AG09309 (cell line): ENCODE data around the gene G6PC1.
A peak's percentile ranks its signal among the peaks of the same experiment; 100 is the strongest.

Source experiments
- DNase-seq: peaks from one replicate; pipeline ENCODE4 v3.0.0-alpha.2; 2010; ENCODE audit warnings: low read depth
- H3K4me3 ChIP-seq: 2 replicates; pipeline ENCODE4 v1.5.1; 2011; ENCODE audit warnings: mild to moderate bottlenecking, low read depth, low read length, moderate library complexity; ENCODE audit not compliant: control insufficient read depth
- TF ChIP-seq, protein P1 (sequence below): IDR thresholded peaks from 2 replicates; pipeline ENCODE4 v1.5.1; 2011; ENCODE audit warnings: mild to moderate bottlenecking, low read depth, low read length, inconsistent platforms; ENCODE audit not compliant: insufficient read depth, control insufficient read depth; ENCODE audit errors: missing control alignments

The G6PC1 gene

DNA sequence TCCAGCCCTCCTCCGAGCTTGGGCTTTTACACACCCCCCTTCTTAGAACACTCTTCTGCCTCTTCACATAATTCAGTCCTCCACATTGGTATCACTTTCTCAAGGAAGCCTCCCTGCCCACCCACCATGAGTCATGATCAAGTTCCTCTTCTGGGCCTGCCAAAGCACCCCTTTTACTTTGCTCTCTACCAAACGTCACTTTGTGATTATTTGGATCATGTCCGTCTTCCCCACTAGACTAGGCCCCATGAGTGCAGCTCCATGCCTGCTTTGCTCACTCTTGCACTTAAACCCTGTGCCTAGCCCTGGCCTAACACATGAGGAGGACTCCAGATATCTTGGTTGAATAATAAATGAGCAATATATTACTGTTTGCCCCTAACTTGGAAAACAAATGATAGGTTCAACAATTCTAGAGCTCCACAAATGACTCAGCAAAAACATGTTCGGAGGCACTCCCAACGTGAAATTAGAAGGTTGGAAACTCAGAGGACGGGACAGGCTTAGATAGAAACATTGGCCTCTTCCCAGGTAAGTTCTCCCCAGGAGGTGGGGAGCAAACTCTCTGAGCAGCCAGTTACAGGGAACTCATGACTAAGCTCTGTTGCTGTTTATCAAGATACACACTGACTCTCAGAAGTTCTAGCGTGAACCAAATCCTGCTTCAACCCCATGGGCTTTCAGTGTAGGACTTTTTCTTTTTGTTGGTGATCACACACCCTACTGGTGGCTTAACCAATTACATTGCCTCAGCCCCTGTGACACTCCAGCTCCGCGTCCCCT, 28.3 kb downstream of the G6PC1 start:
- TF ChIP-seq, protein P1, sequence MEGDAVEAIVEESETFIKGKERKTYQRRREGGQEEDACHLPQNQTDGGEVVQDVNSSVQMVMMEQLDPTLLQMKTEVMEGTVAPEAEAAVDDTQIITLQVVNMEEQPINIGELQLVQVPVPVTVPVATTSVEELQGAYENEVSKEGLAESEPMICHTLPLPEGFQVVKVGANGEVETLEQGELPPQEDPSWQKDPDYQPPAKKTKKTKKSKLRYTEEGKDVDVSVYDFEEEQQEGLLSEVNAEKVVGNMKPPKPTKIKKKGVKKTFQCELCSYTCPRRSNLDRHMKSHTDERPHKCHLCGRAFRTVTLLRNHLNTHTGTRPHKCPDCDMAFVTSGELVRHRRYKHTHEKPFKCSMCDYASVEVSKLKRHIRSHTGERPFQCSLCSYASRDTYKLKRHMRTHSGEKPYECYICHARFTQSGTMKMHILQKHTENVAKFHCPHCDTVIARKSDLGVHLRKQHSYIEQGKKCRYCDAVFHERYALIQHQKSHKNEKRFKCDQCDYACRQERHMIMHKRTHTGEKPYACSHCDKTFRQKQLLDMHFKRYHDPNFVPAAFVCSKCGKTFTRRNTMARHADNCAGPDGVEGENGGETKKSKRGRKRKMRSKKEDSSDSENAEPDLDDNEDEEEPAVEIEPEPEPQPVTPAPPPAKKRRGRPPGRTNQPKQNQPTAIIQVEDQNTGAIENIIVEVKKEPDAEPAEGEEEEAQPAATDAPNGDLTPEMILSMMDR = peak; percentile 59
- H3K4me3 ChIP-seq = no peak overlapping the region
- peak; percentile 49 for DNase-seq

DNA sequence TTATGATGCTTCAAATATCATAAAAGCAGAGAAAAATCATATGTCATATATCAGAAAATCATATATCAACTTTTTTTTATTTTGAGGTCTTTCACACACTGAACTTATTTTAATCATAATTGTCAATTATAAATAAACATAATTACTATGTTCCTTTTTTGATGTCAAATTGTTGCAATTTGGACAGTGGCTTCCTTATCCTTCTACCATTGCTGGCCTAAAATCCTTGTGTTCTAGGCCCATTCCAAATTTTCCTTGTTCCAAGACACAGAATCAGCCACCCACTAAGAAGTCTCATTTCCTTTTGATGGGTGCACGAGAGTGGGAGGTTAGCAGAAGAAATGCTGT, 28.9 kb downstream of the G6PC1 start:
- TF ChIP-seq, protein P1 = no peak
- DNase-seq = no peak
- no peak overlapping the region for H3K4me3 ChIP-seq

- no peak overlapping the region for H3K4me3 ChIP-seq
- TF ChIP-seq, protein P1 = peak; percentile 81
- DNase-seq = peak; percentile 20
Observed at GRCh38 chr17:42937712-42938596, 37.4 kb downstream of the G6PC1 start.

DNA sequence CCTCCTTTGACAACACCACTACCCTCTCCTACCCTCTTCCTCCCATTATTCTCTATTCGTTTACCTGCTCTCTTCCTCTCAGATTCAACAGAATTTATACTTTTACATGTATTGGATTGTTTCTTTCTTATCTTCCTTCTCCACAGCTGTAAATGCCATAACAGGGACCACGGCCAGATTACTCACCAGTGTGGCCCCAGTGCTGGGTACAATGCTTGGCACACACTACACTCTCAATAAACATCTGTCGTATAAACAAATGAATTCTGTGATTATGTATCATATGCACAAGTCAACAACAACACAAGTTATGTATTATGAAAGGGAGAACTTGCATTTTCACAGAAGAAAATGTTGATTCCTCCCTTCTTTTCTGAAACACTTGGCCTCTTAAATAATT, 43.6 kb downstream of the G6PC1 start:
- TF ChIP-seq, protein P1 = no peak
- no peak overlapping the region for H3K4me3 ChIP-seq
- no peak for DNase-seq

DNA sequence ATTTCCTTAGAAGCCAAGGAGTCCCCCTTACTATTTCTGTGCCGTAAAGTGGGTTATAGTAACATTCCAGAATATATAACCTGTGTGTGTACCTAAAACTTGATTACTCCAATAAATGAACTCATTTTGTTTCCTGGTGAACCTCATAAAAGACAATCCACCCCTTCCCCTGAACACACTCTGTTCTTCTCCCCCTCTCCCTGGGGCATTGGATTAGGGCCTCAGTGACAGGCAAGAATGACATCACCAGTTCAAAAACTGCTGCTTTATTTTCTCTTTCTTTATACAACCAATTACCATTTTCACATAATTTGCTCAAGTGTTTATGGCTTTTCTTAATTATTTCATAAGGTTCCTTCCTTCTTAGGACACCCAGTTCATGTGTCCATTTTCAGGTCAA, 46.2 kb downstream of the G6PC1 start:
- no peak overlapping the region for H3K4me3 ChIP-seq
- TF ChIP-seq, protein P1 = no peak
- DNase-seq = no peak

- TF ChIP-seq, protein P1 = no peak
- H3K4me3 ChIP-seq = no peak overlapping the region
- DNase-seq = no peak
Observed at GRCh38 chr17:42950044-42950783, 49.6 kb downstream of the G6PC1 start.
